ENCODE data around the gene DPYSL4. TPM values are rescaled to one million over a fixed set of nuclear protein-coding genes. Genes with fewer than 3 reads are reported as not detected.

DPYSL4 gene
- total and polyA plus RNA-seq, 2 of the 4 experiments (the other 2 are of a cell fraction): 8.1 to 30.5 TPM

DNA sequence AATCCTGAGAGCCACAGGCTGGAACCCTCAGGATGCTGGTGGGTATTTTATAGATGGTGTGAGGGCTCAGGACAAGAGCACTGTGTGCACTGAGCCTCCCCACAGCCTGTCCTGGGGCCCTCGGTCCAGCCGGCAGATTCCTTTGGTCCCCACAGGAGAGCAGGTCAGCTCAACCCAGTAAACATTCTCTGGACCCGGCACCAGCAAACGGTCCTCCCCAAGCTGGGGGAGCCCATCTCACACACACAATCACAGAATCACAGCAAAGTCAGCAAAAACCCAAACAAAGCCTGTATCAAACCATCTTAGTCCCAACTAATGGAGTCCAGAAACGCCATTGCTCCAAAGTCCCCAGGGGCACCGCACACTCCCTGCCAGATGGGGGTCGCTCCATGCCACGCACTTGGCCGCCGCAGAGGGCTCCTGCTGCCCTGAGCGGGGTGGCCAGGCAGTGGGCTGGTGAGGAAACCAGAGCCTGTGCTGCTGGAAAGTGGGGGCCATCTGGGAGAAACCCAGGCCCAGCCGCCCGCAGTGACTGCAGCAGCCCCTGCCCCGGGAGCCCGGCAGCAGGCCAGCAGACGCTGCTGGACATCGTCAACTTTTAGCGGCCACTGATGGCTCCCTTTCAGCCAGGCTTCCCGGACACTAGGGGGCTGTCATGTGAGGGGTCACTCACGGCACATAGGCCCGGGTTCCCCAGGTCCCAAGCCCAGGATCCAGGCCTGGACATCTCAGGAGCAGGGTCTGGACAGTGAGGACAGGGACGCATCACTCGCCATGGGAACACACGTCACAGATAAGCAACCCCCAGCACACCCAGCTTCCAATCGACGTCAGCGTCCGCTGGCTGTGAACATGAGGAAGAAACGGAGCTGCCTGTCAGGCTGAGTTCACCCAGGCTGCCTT lies 52.6 kb downstream of the DPYSL4 start (continued):
- no peak for TF ChIP-seq RCOR1 (IDR thresholded peaks at IDR 0.05; ENCODE audit: insufficient replicate concordance, low read length)

DNA sequence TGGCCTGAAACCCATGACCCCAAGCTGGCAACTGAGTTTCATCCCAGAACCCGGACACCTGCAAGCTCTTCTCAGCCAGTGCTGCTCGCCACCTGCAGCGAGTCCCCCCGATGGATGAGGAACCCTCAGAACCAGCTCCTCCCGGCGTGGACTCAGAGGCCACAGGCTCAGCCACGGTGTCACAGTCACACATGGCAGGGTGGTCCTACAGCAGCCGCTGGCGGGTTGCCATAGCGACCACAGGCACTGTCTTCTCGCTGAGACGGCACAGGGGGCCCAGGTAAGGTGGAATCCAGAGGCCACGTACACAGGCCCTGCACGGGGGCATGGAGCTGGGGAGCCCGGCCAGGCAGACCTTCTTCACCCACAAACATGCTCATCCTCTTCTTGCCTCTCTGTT lies 53.4 kb downstream of the DPYSL4 start:
- no peak for DNase-seq
- Histone ChIP-seq H3K9me1 (ENCODE audit: insufficient read depth, low read length) (no peaks in the 10 kb centered on the region), H3K4me2 (ENCODE audit: low read depth, low read length) (no peak overlapping the region), H3K18ac (ENCODE audit: low read depth, low read length) (no peak overlapping the region), H3K9me3 (ENCODE audit: control insufficient read depth, insufficient read depth, low read length) (no peaks in the 10 kb centered on the region), H3K56ac (ENCODE audit: extremely low read depth, insufficient read depth, low read length) (no peak overlapping the region), H3K23ac (ENCODE audit: low read depth, low read length) (no peak overlapping the region), H2AK9ac (replicated peaks; ENCODE audit: low read depth, low read length, poor library complexity) (no peak overlapping the region), H3K4me3 (ENCODE audit: insufficient read depth, low read depth, low read length) (no peak overlapping the region), H2BK20ac (ENCODE audit: low read depth, low read length) (no peak overlapping the region), H3K27ac (ENCODE audit: insufficient read depth, low read length) (no peak overlapping the region), H4K8ac (ENCODE audit: low read depth in 2 of 2, low read length in 2 of 2) (no peak overlapping the region), H4K20me1 (ENCODE audit: insufficient read depth, low read length) (no peaks in the 10 kb centered on the region), H3K27me3 (ENCODE audit: control insufficient read depth, insufficient read depth, low read length) (peaks cover 9% of the 10 kb centered on the region; the same call in 1 of the 2 replicates), H2AK5ac (ENCODE audit: low read depth, low read length) (no peak overlapping the region), H3K14ac (replicated peaks; ENCODE audit: low read depth, low read length) (no peak overlapping the region), H4K5ac (ENCODE audit: low read depth, low read length) (no peak overlapping the region), H2AFZ (replicated peaks; ENCODE audit: low read length, poor library complexity) (no peak overlapping the region), H3K79me1 (ENCODE audit: low read depth in 1 of 2, low read length in 2 of 2) (no peaks in the 10 kb centered on the region), H3K4me1 (ENCODE audit: control insufficient read depth, insufficient read depth, low read length) (no peaks in the 10 kb centered on the region), H4K91ac (ENCODE audit: insufficient read depth, low read depth, low read length) (no peak overlapping the region), H3K36me3 (ENCODE audit: control insufficient read depth, insufficient read depth, low read length) (no peaks in the 10 kb centered on the region), H2BK5ac (ENCODE audit: low read depth, low read length, poor library complexity, severe bottlenecking) (no peak overlapping the region), H2BK15ac (ENCODE audit: low read depth, low read length) (no peak overlapping the region), H3K9ac (ENCODE audit: low read depth, low read length) (no peak overlapping the region), H3K4ac (ENCODE audit: low read depth, low read length) (no peak overlapping the region), H2BK120ac (ENCODE audit: low read depth, low read length) (no peak overlapping the region)
- ATAC-seq (ENCODE audit: low read depth): no peak
- ChIA-PET CTCF (no interaction called here), POLR2A (ENCODE audit: unreplicated experiment) (no interaction called here)
- 82% methylated on average over 7 of the region's 15 CpGs; no CpG with 5 or more reads in 1 of the 2 experiments for WGBS, 2 experiments (ENCODE audit: extremely low coverage in 2 of 2, insufficient read length in 1 of 2)
- intact Hi-C loops (cut with micrococcal nuclease) (no loop called here), dilution Hi-C loops (cut with HindIII; ENCODE audit: low sequenced_read_pairs, unreplicated experiment) (loop anchor here (25.0 kb wide), 1 partner anchor 97 kb away; the partner anchor contains the start of gene LRRC27), in situ Hi-C loops (cut with MboI; ENCODE audit: low sequenced_read_pairs) (no loop called here)
- BruUV-seq (replicated peaks): no TSS peak
- no peak for TF ChIP-seq MAFK (IDR thresholded peaks at IDR 0.05; ENCODE audit: low read depth, low read length)
- TF ChIP-seq, protein P1, sequence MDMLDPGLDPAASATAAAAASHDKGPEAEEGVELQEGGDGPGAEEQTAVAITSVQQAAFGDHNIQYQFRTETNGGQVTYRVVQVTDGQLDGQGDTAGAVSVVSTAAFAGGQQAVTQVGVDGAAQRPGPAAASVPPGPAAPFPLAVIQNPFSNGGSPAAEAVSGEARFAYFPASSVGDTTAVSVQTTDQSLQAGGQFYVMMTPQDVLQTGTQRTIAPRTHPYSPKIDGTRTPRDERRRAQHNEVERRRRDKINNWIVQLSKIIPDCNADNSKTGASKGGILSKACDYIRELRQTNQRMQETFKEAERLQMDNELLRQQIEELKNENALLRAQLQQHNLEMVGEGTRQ (IDR thresholded peaks at IDR 0.05; ENCODE audit: low read depth, low read length): no peak
- no peak for TF ChIP-seq MXI1 (IDR thresholded peaks at IDR 0.05; ENCODE audit: borderline replicate concordance, low read depth, low read length)
- TF ChIP-seq CEBPB (IDR thresholded peaks at IDR 0.05; ENCODE audit: low read depth, low read length): no peak
- TF ChIP-seq NFE2L2 (IDR thresholded peaks at IDR 0.05; ENCODE audit: low read depth, low read length): no peak
- TF ChIP-seq, protein P2, sequence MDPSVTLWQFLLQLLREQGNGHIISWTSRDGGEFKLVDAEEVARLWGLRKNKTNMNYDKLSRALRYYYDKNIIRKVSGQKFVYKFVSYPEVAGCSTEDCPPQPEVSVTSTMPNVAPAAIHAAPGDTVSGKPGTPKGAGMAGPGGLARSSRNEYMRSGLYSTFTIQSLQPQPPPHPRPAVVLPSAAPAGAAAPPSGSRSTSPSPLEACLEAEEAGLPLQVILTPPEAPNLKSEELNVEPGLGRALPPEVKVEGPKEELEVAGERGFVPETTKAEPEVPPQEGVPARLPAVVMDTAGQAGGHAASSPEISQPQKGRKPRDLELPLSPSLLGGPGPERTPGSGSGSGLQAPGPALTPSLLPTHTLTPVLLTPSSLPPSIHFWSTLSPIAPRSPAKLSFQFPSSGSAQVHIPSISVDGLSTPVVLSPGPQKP (IDR thresholded peaks at IDR 0.05; ENCODE audit: borderline replicate concordance, low read depth, low read length): no peak
- no peak for TF ChIP-seq CHD1 (IDR thresholded peaks at IDR 0.05; ENCODE audit: low read depth, low read length)
- no peak for TF ChIP-seq SMC3 (IDR thresholded peaks at IDR 0.05; ENCODE audit: low read depth, low read length)
- TF ChIP-seq, protein P3, sequence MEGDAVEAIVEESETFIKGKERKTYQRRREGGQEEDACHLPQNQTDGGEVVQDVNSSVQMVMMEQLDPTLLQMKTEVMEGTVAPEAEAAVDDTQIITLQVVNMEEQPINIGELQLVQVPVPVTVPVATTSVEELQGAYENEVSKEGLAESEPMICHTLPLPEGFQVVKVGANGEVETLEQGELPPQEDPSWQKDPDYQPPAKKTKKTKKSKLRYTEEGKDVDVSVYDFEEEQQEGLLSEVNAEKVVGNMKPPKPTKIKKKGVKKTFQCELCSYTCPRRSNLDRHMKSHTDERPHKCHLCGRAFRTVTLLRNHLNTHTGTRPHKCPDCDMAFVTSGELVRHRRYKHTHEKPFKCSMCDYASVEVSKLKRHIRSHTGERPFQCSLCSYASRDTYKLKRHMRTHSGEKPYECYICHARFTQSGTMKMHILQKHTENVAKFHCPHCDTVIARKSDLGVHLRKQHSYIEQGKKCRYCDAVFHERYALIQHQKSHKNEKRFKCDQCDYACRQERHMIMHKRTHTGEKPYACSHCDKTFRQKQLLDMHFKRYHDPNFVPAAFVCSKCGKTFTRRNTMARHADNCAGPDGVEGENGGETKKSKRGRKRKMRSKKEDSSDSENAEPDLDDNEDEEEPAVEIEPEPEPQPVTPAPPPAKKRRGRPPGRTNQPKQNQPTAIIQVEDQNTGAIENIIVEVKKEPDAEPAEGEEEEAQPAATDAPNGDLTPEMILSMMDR (conservative IDR thresholded peaks at IDR 0.05; ENCODE audit: low read depth, low read length): no peak
- no peak for TF ChIP-seq MAZ (IDR thresholded peaks at IDR 0.05; ENCODE audit: borderline replicate concordance, low read depth, low read length)
- no peak for TF ChIP-seq RFX5 (IDR thresholded peaks at IDR 0.05; ENCODE audit: low read depth, low read length)

All from IMR-90 (cell line).